ENCODE results near the gene DAGLA. TPM values are rescaled to one million over a fixed set of nuclear protein-coding genes. Genes with fewer than 3 reads are reported as not detected.

The DAGLA gene
- total RNA-seq, 4 donors from 2014 or later = 0.29 to 5.4 (median 1.9) TPM

DNA sequence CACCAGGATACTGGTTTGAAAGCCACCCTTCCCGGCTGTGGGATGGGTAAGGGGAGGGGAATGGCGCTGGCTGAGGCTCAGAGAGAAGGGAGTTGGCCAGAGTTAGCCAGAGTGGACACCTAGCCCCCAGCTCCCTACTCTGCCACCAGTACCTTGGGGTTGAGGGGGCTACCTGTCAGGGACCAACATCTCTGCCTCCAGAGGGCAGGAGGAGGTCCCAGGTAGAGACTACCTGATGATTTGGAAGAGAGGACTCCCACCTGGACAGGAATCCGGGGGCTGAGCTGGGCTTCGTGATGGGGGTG is 75.9 kb downstream of the DAGLA start:
- intact Hi-C loops (cut with DNase I; ENCODE audit: low total_unique reads) = no loop called here
- no peaks in the 10 kb centered on the region for H3K36me3 ChIP-seq
- H3K27me3 ChIP-seq = no peaks in the 10 kb centered on the region
- peak overlapping the region; percentile 86 to 91 for H3K27ac ChIP-seq
- peaks cover 0 to 3% of the 10 kb centered on the region in 2 donors for H3K4me1 ChIP-seq
- no peak for TF ChIP-seq POLR2A (IDR thresholded peaks at IDR 0.05)
- TF ChIP-seq CTCF (IDR thresholded peaks at IDR 0.05) = no peak
- H3K9me3 ChIP-seq = no peaks in the 10 kb centered on the region
- DNase-seq = no peak
- no peak overlapping the region for H3K4me3 ChIP-seq

GRCh38 chr11:61756452-61757212 is 76.4 kb downstream of the DAGLA start:
- intact Hi-C loops (cut with DNase I; ENCODE audit: low total_unique reads) = no loop called here
- Histone ChIP-seq H3K9me3 (no peaks in the 10 kb centered on the region), H3K4me3 (no peak overlapping the region), H3K27ac (peak overlapping the region; percentile 86 to 91), H3K27me3 (no peaks in the 10 kb centered on the region), H3K4me1 (peaks cover 0 to 3% of the 10 kb centered on the region in 2 donors), H3K36me3 (no peaks in the 10 kb centered on the region)
- TF ChIP-seq POLR2A (IDR thresholded peaks at IDR 0.05) (no peak), CTCF (IDR thresholded peaks at IDR 0.05) (no peak)
- no peak for DNase-seq

- intact Hi-C loops (cut with DNase I; ENCODE audit: low total_unique reads) = no loop called here
- H3K27me3 ChIP-seq = no peaks in the 10 kb centered on the region
- no peaks in the 10 kb centered on the region for H3K36me3 ChIP-seq
- no peaks in the 10 kb centered on the region for H3K9me3 ChIP-seq
- DNase-seq = no peak
- TF ChIP-seq CTCF (IDR thresholded peaks at IDR 0.05) = no peak
- TF ChIP-seq POLR2A (IDR thresholded peaks at IDR 0.05) = no peak
- H3K4me1 ChIP-seq = peaks cover 0 to 3% of the 10 kb centered on the region in 2 donors
- no peak overlapping the region for H3K4me3 ChIP-seq
- H3K27ac ChIP-seq = peak overlapping the region; percentile 86 to 91
Observed at GRCh38 chr11:61757213-61757862, 77.1 kb downstream of the DAGLA start.

DNA sequence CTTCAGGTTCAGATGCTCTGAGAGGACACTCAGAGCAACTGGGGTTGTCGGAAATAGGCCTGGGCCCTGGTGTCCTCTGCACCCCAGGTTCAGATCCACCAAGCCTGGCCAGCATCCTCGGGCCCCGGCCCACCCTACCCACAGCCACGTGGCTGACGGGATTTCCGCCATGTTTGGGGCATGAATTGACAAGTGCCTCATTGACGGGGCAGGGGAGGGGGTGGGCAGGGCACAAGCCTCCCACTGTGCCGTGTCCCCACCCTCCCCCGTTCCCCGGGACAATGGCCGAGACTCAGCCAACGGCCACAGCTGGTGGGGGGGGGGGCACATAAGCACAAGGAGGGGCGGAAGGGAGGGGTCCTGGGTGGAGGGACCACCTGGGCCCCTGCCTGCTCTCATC is 80.8 kb downstream of the DAGLA start:
- Histone ChIP-seq H3K9me3 (no peaks in the 10 kb centered on the region), H3K27ac (peak overlapping the region; percentile 93 to 95), H3K27me3 (no peaks in the 10 kb centered on the region), H3K4me1 (peaks cover 0 to 12% of the 10 kb centered on the region in 2 donors), H3K36me3 (no peaks in the 10 kb centered on the region), H3K4me3 (no peak overlapping the region)
- intact Hi-C loops (cut with DNase I; ENCODE audit: low total_unique reads) = no loop called here
- TF ChIP-seq CTCF (IDR thresholded peaks at IDR 0.05) (no peak), POLR2A (IDR thresholded peaks at IDR 0.05) (no peak)
- DNase-seq = no peak

- H3K4me1 ChIP-seq = peaks cover 0 to 12% of the 10 kb centered on the region in 2 donors
- intact Hi-C loops (cut with DNase I; ENCODE audit: low total_unique reads) = no loop called here
- H3K27me3 ChIP-seq = no peaks in the 10 kb centered on the region
- H3K27ac ChIP-seq = peak overlapping the region; percentile 93 to 95
- H3K36me3 ChIP-seq = no peaks in the 10 kb centered on the region
- no peaks in the 10 kb centered on the region for H3K9me3 ChIP-seq
- DNase-seq = no peak
- TF ChIP-seq CTCF (IDR thresholded peaks at IDR 0.05) = no peak
- TF ChIP-seq POLR2A (IDR thresholded peaks at IDR 0.05) = no peak
- no peak overlapping the region for H3K4me3 ChIP-seq
Observed at GRCh38 chr11:61761440-61762222, 81.4 kb downstream of the DAGLA start.

Data from uterus (tissue), 4 donors.